Choroid plexus epithelial cell (primary cell): ENCODE data around the gene CRB2.
"Not testable (repeated sequence)": the region's sequence is repeated elsewhere in the genome, so short reads cannot be mapped to it uniquely, and the experiment has no call there.

Experiments
- DNase-seq: peaks from one replicate; pipeline ENCODE4 v3.0.0-alpha.2; 2010; ENCODE audit warnings: low read depth
- H3K4me3 ChIP-seq: 2 replicates; pipeline ENCODE4 v1.5.1; 2011; ENCODE audit warnings: low read depth, mild to moderate bottlenecking, control low read depth, low read length, moderate library complexity
- TF ChIP-seq, protein P1 (sequence below): conservative IDR thresholded peaks from 2 replicates; pipeline ENCODE4 v1.5.1; 2011; ENCODE audit warnings: low read depth, mild to moderate bottlenecking, control low read depth, inconsistent platforms, low read length, moderate library complexity

The CRB2 gene

DNA sequence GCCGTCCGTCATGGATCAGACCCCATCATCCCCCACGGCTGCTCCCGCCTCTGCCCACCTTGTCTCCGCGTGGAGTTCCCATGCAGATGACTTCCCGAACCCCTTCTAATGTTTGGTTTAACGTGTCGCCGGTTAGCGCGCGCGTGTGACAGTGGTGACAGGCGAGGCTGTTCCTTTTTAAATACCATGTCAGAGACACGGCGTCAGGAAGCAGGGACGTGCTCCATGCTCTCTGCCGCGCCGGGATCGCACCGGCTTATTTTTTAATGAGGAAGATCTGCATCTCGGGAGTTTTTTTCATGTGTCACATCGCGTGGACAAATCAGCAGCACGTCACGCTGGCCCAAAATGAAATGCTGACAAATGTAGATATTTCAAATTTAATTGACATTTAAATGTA lies 35.9 kb downstream of the CRB2 start:
- no peak for DNase-seq
- no peak overlapping the region for H3K4me3 ChIP-seq
- TF ChIP-seq, protein P1, sequence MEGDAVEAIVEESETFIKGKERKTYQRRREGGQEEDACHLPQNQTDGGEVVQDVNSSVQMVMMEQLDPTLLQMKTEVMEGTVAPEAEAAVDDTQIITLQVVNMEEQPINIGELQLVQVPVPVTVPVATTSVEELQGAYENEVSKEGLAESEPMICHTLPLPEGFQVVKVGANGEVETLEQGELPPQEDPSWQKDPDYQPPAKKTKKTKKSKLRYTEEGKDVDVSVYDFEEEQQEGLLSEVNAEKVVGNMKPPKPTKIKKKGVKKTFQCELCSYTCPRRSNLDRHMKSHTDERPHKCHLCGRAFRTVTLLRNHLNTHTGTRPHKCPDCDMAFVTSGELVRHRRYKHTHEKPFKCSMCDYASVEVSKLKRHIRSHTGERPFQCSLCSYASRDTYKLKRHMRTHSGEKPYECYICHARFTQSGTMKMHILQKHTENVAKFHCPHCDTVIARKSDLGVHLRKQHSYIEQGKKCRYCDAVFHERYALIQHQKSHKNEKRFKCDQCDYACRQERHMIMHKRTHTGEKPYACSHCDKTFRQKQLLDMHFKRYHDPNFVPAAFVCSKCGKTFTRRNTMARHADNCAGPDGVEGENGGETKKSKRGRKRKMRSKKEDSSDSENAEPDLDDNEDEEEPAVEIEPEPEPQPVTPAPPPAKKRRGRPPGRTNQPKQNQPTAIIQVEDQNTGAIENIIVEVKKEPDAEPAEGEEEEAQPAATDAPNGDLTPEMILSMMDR = no peak

DNA sequence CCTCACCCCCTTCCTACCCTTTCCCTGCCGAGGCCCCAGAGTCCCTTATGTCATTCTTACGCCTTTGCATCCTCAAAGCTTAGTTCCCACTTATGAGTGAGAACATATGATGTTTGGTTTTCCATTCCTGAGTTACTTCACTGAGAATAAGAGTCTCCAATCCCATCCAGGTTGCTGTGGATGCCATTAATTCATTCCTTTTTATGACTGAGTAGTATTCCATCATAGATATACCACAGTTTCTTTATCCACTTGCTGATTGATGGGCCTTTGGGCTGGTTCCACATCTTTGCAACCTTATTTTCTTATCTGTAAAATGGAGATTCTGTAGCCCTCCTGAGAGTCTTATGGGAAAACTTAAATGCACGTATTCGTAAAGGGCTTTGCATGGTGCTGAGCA lies 36.8 kb downstream of the CRB2 start:
- TF ChIP-seq, protein P1 = no peak
- no peak overlapping the region for H3K4me3 ChIP-seq
- no peak for DNase-seq

DNA sequence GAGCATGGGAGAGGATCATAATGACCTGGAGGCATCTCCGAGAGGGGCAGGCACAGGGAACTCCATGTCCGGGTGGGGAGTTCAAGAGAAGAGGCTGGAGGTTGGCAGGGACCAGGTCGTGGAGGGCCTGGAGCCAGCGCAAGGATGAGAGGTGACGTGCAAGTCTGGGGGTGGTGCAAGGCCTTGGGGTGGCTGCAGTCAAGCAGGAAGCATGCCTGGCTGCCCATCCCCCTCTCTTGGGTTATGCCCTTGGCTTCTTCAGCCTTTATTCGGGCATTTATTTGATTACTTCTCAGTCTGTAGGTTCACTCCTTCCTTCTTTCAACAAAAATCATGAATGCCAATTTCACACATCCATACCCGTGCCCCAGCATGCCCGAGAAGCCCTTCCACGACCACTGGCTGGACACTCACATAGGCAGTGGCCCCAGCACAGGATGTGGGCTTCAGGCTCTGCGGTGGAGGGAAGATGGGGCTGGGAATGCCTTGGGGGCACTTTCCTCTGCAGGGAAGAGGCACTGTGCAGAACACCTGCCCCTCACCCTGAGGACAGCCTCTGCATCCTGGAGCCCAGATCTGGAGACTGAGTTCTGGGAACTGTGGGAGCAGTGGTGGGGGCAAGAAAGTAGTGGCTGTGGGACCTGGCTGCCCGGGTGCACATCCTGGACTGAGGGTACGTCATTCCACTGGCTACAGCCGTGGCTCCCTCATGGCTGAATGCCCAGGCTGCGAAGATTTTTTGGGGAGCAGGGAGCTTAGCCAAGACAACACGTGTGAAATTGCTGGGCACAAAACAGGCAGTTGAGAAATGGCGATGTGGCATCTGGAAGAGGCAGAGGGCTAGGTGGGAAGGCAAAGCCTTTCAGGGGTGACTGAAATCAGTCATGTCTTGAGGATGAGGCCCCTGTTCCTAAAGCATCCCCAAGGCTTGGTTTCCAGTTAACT lies 38.6 kb downstream of the CRB2 start:
- H3K4me3 ChIP-seq = no peak overlapping the region
- TF ChIP-seq, protein P1 = no peak
- DNase-seq = no peak

DNA sequence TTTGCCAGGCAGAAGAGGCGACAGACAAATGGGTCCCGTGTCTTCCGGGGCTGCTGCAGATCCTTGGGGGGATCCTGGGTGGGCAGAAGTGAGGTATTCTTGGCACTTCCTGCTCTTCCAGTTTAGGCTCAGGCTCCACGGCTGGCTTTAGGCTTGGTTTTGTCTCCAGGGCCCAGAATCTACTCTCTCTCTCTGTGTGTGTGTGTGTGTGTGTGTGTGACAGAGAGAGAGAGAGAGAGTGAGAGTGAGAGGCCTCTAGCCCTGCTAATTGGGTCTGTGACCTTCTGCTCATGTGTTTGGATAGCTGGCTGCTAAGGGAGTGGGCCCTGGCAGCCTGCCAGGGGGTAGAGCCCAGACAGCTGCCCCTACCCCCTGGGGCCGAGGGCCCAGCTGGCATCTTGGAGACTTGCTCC lies 39.3 kb downstream of the CRB2 start:
- H3K4me3 ChIP-seq = no peak overlapping the region
- TF ChIP-seq, protein P1 = no peak
- DNase-seq = peak; percentile 7

DNA sequence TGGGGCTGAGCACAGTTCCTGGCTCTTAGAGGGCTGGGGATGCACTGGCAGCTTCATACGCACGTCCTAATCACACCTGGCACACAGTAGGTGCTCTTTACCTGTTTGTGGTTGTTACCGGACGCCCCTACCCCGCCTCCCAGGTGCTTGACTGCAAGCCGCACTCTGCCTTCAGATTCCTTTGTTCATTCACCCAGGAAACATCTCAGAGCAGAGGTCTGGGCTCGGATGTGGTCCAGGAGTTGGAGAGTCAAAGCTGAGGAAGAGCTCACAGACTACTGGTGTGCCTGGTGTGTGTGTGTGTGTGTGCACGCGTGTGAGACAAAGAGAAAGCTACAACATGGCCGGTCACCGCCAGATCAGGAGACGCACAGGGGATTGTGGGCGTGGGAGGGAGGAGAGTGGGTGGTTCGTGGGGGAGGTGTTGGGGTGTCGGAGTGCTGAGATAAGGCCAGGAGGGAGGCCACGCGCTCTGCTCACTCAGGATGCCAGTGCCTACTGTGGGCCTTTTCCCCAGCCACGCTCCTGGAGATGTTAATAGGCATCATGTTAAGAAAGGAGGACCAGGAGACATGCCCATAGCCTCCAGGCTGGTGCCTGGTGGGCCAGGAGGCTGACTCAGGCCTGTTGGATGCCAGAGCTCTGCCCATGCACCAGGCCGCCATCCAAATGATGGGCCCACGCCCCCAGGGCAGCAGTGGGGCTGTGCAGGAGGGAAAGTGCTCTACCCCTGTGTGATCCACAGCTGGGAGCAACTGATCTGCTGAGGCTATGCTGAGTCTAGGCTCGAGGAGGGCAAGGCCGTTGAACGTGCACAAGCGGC lies 39.9 kb downstream of the CRB2 start:
- no peak overlapping the region for H3K4me3 ChIP-seq
- TF ChIP-seq, protein P1 = no peak
- DNase-seq = no peak

DNA sequence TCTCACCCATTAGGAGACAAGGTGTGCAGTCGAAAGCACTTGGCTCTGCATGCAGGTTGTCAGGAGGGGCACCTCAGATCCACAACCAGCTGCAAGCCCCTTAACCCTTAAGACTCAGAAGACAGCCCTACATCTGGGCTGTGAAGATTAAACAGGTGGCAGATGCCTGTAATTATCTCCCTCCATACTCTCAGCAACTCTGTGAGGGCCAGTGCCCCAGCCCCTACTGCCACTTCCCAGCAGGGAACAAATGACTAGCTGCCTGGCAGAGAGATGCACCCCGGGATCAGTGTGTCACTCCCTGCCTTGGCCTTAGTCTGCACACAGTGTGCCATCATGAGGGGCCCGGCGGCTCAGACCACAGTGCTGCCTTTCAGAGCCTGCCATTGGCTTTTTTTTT lies 42.0 kb downstream of the CRB2 start:
- TF ChIP-seq, protein P1 = no peak
- no peak overlapping the region for H3K4me3 ChIP-seq
- no peak for DNase-seq

DNA sequence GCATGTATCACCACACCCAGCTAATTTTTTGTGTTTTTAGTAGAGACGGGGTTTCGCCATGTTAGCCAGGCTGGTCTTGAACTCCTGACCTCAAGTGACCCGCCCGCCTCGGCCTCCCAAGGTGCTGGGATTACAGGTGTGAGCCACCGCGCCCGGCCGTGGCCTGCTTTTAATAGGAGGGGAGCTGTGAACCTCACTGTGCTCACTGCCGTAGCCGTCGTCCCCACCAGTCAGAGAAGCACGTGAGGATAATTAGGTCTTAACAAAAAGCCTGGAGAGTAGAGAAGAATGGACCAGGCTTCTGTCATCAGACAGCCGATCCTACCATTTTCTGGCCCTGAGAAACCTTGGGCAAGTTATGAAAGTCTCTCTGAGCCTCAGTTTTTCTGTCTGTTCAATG lies 42.9 kb downstream of the CRB2 start:
- H3K4me3 ChIP-seq, DNase-seq: not testable (repeated sequence)
